HG02571 (cell line): ENCODE results near the gene PLPP4.

ENCODE experiments used
- ATAC-seq: cut with Tn5 transposase; IDR thresholded peaks from one replicate; pipeline ENCODE4 v1.9.1; 2021; ENCODE audit warnings: mild to moderate bottlenecking, moderate library complexity; ENCODE audit not compliant: unreplicated experiment

Gene PLPP4

DNA sequence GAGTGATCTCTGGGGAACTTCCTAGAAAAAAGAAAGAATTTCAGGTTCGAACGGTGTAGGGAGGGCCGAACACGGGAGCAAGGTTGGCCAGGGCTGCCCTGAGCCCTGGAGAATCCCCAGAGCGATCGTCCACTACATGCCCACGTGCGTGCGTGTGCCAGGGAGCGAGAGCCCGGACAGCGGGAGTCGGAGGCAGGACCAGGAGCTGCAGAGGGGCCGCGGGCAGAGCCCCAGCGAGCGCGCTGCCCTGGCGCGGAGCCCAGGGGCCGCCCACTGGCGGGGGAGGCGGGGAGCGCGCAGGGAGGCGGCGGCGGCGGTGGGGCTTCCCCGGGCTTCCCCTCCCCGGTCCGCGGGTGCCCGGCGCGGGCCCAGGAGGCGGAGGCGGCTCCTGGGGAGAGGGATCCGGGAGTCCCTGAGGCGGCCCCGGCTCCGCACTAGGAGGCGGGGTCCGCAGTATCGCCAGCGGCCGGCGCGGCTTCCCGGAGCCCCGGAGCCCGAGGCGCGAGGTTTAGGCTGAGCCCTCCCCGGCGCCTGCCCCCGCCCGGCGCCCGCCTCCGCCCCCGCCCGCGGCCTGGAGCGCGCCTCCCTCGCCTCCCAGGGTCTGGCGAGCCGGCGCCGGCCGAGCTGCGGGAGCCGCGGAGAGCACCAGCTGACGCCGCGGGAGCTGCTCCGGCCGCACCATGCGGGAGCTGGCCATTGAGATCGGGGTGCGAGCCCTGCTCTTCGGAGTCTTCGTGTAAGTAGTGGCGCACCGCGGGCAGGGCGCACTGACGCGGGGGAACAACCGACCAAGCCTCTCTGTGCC, at the start of gene PLPP4:
Gene PLPP4, plus strand, starts transcription at position 602 of the 805 bp plus-strand sequence. Its CDS starts 79 bp downstream, at position 681.
- no peak for ATAC-seq

DNA sequence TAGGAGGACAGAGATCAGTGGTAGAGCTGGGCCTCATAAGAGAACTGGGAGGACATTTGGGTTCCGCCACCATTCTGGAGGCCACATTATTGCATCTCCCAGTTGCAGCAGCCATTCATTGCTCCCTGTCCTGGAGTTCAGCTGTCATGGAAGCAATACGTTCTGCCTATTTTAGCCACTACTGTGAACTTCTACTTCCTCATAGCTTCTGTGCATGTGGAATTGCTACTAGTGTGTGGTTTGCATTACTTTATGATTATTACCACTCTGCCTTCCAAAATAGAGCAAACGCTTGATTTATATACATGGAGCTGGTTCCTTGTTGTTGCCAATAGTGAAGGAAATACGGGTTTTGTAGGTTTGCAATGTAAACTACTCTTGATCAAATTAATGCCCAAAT, 47.2 kb upstream of the PLPP4 start:
- no peak for ATAC-seq

DNA sequence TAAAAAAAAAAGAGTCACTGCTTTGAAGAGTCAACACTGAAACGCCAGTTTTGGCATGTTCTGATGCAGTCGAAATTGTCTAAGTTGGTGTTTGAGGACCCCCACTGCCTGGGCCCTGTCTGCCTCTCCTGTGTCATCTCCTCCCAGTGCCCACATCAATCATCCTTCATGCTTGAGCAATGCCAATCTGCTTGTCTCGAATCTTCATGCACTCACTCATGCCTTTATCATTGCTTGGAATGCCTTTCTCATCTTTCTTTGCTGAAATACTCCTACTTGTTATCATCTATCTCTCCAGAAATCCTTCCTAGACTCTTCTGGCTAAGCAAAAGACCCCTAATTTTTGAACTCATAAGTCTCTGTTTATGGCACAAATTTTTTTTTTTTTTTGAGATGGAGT, 42.1 kb upstream of the PLPP4 start:
- ATAC-seq, result no peak

DNA sequence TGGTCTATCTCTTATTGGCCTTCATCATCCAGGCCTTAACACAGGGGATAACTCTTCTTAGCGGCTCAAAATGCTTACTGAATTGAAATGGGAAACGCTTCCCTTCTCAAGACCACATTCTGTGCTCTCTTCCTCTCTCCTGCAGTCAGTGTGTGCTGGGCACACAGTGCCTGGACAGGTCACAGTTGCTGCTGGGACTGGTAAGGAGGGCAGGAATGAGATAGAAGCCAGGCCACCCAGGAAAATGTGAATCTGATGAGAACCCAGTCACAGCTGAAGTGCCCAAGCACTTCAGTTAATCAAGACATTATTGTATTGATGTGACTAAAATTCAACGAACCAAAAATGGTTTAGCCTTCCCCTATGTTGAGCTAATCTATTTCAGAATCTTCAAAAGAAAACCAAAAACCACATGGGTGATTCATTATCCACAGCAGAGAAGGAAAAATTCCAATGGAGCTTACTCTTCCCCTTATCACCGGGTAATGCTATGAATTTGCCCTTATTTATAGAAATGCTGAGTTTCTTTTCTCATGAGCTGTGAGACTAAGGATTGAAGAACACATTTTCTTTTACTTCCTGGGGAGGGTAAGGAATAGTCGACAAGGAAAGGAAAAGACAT, 41.2 kb upstream of the PLPP4 start:
- ATAC-seq, result no peak

DNA sequence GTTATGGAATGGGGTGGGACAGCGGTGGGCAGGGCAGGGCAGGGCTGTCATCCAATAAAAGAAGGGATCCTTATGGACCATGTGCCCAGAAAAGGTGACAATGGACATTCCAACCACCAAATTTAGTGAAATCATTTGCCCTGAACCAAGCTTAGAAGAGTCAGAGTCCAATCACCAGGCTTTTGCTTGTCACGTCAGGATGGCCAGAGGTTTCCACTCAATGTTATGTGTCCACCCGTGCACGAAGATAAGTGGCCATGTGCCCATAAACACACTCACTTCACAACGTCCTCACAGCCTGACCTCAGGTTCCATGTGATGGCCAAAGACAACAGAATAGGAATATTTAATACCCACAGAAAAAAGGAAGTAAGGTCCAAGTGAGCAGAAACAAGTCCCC, 36.6 kb upstream of the PLPP4 start:
- ATAC-seq, result no peak

DNA sequence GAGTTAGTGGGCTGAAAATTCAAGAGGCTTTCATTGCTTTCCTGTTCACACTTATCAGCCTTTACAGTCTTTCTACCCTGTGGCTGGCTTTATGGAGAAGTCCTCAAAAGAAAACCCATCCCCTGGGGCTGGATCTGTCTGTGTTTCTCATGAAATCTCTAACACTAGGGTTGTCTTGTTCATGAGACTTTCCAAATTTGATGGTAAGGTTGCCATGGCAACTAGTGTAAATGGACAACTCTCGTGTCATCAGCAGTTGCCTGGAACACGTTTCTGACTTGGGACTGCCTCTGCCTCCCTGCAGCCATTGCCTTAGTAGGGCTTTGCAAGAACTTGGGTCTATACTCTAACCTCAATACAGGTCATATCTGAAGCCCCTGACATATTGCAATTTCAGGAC, 35.8 kb upstream of the PLPP4 start:
- ATAC-seq, result no peak

DNA sequence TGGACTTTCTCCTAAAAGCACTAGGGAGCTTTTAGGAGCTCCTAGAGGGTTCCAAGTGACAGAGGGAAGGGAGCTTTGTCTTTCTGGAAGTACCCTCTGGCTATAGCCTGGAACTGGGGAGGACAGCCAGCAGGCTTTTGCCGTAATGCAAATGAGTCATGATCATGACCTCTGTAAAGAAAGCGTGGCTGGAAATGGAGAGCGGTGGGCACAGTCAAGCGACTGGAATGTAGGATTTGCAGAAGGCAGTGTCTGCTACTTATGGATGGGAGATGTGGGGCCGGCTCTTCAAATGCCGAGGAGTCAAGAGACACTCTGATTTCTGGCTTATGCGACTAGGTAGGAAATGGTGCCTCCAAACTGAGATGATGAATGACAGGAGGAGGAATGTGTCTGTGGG, 34.6 kb upstream of the PLPP4 start:
- no peak for ATAC-seq

DNA sequence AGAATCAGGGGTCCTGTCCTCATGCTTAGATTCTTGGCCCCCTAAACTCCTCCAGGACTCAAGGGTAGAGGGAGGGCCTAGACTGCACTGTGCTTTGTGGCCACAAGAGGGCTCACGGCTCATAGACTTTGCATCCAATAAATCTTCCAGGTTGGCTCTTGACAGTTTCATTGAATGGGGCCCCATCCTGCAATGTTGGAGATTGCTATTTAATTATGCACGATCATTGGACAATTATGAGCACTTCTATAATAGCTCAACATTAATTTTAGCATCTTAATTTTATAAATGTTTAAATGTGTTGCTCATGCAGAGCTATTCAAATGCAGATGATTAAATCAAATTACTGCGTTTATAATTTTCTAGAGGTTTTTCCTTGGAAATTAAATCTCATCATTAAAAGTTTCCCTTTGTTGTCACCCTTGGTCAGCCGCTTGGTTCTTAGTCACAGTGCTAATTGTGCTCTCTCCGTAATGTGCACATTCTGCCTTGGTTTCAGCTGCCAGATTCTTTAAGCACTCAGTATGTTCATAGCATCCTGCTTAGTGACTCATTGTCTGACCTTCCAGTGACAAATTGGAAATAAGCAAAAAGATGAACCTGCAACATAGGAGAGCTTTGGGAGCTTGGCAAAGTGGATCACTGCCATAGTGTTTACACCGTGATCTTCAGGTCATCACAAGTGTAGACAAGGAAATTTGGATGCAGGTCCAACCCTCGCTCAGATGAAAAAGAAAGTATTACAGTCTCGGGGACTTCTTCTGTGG, 33.4 kb upstream of the PLPP4 start:
- peak; percentile 66 for ATAC-seq

DNA sequence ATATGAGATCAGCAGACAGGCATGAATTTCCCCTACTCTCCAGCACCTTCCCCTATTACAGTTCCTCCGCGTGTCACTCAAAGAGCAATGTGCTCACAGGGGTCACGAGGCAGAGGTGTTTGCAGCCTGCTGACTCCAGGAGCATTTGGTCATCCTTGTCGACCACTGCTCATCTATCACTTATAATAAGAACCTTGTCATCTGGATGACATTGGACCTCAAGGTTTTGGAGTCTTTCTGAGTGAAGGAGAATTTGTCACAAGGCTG, 32.9 kb upstream of the PLPP4 start:
- no peak for ATAC-seq

DNA sequence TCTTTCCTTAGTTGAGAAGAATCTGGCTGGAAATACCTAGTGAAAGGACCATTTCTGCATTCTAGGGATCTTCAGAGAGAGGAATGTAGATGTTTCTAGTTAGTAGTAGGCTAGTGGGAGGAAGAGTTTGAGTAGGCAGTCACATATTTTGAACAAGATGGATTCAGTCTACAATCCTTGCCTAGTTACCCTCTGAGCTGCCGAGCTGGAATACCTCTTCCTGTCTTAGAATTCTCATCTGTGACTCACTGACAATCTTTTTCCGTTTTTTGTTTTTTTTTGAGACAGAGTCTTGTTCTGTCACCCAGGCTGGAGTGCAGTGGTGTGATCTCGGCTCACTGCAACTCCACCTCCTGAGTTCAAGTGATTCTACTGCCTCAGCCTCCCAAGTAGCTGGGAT, 30.7 kb upstream of the PLPP4 start:
- ATAC-seq, result no peak

DNA sequence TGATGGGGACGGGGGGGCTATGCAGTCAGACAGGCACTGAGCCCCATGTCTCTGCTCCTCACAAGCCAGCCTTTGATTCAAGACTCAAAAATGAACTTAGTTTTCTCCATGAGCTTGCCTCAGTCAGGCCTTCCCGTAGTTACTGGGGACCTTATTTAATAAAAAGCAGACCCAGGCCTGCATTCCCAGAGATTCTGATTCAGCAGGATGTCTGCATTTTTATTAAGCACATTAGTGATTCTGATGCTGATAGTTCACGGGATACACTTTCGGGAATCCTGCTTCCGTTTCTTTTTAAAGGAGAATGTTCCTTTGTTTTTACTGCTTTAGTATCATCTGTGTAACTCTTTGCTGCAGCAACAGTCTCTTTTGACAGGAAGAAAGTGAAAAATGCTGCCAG, 28.3 kb upstream of the PLPP4 start:
- ATAC-seq, result no peak

DNA sequence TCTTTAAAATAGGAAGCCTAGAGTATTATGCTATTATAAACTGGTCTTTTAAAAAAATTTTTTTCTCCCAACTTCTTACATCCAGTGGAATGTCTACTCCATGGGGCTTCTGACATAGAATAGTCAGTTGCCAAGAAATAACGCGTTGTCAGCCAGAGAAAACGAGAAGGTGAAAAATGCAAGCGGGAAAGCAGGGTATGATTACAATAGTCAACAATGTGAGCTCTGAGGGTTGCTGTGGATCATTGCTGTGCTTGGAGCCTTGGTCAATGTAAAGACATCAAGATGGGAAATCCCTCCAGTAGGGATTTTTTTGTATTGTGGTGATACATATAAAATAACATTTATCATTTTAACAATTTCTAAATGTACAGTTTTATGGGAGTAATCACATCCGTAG, 27.6 kb upstream of the PLPP4 start:
- no peak for ATAC-seq

DNA sequence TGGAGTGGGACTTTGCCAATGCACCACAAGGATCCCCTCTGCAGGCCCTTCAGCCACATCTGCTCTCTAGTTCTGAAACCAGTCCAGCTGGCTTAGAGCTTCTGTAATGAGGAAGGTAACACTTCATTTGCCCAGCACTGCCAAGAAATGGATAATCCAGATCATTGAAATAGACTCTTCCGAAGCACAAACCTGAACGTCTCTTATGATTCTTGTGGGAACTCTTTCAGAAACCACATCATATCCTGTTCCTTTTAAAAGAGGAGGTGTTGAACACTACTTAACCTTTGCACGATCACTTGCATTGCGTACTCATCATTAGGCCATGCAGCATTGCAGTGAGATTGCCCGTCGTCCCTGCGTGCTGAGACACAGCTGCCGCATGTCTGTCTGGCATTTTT, 25.8 kb upstream of the PLPP4 start:
- ATAC-seq, result no peak

DNA sequence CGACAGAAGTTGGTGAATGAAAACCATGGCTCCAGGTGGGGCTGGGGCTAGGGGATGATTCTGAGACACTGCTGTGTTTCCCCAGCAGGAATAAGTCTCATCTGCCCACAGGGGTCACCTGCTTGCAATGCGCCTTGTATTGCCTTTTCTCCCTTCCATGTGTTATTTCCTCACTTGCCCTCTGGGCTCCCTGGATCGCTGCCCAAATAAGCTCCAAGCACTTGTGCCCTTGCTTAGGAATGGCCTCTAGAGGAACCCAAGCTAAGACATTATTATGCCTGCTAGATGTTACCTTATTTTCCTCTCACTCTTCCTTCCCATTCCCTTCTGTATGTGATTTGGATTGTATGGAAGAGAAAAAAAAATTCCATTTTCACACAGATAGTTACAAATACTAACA, 24.8 kb upstream of the PLPP4 start:
- no peak for ATAC-seq

DNA sequence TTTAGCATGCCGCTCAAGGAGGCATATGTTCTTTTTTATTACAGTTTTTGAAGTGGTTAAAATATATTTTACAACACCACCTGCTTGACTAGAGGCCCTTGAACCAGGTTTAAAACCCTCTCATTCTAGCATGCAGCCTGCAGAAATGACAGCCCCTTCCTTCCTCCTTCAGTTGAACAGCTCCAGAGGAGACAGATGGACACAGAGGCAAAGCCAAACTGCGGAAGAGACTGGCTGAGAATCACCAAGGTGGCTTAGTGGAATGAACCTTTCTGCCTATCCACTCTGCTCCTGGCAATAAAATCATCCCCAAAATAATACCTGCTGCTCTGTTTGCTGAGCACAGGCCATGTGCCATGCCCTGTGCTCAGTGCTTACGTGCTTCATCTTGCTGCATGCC, 23.9 kb upstream of the PLPP4 start:
- ATAC-seq, result no peak

DNA sequence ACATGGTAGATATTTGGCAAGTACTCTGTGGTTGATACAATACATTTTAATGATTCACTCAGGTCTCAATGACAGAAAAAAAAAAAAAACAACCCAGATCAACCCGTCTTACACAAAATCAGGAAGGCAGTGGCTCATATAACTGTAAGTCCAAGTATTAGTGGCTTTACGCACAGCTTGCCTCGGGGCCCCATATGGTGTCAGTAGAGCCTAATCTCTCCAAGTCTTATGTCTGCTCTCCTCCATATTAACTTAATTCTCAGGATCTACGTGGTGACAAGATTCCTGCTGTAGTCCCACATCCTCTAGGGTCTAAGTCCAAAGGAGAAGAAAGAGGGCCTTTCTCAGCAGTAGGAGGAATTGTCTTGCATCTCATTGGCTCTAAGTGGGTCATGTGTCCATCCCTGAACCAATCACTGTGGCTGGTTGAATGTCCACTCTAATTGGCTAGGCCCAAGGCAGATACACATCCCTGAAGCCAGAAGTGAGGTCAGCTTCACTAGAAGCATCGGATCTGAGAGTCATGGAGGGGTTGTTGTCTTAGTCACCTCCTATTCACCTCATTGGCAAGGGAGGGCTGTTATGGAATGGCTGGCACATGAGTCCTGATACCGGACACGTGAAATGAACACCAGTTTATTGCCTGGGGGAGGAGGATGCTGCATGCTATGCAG, 20.5 kb upstream of the PLPP4 start:
- no peak for ATAC-seq

DNA sequence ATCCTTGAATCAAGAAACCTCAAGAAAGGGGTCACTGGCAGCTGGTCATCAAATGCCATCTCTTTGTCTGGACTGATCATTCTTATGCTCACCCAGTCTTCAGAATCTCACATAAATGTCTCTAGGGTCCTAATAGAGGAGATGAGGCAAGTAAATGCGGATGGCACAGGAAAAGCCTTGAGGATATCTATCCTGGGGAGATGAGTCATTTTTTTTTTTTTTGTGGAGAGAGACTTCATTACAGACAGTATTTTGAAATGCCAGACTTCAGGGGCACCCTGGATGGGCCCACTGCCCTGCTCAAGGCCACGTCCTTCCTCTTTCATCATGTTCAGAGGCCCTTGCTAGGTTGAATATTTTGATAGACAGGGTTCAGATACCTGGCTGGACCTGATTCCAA, 19.5 kb upstream of the PLPP4 start:
- no peak for ATAC-seq

DNA sequence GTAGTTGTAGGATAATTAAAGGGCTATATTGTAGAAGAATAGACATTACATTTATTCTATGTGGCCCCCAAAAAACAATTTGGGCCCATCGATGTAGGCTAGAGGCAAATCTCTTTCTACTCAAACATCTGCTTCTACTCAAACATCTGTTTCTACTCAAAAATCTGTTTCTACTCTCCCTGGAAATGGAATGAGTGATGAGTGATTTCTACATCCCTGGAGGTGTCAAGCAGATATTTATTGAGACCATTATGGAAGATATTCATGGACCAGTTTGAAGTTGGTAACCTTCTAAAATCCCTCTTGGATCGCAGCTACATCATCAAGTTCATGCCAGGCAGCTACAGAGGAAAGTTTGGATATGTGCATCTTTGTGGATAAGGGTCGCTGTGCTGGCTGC, 5.1 kb upstream of the PLPP4 start:
- ATAC-seq, result no peak

DNA sequence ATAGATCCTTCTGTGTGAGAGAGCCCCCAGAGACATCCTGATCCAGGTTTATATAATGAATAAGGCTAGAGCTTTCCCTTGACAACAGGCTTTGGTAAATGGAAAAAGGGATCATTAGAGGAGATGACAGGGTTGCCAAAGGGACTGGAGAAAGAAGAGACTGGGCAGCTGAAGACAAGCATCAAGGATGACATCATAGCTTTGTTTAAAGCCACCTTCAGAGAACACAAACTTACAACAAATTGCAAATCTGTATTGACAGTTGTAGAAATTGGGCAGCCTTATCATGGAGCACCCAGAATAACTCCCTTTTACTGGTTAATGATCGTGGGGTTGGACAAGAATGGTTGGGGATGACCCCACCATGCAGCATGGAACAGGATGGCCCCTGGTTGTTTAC, 3.7 kb upstream of the PLPP4 start:
- no peak for ATAC-seq

DNA sequence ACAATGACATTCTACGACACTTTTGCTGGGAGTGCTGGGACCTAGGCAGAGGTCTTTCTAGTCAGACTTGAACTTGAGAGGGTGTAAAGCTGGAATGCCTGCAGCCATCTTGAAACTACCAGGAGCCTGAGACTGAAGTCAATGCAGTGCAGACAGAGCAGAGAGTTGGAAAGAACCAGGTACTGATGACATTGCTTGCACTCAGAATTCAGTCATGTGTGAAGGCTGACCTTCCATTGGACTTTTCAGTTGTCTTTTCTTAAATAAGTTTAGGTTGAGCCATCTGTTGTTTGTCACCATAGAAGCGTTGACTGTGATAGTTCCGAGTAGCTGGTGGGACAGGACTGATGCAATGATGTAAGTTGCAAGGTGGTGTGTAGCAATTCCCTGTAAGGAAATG, 3.1 kb upstream of the PLPP4 start:
- ATAC-seq, result no peak

DNA sequence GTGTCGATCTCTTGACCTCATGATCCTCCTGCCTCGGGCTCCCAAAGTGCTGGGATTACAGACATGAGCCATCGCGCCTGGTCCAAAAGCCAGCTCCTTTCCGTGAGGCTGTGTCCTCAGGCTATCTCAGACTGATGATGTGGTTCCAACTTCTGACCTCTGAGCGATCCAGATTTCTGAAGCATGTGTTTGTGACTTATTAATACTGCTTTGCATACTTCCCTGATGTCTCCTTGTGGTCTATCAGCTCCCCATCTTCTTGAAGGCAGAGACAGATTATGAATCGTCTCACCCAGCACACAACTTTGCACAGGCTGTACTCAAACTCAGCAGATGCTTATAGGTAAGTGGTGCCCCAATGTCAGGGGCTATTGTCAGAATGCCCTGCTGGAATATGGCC, 2.0 kb upstream of the PLPP4 start:
- no peak for ATAC-seq

DNA sequence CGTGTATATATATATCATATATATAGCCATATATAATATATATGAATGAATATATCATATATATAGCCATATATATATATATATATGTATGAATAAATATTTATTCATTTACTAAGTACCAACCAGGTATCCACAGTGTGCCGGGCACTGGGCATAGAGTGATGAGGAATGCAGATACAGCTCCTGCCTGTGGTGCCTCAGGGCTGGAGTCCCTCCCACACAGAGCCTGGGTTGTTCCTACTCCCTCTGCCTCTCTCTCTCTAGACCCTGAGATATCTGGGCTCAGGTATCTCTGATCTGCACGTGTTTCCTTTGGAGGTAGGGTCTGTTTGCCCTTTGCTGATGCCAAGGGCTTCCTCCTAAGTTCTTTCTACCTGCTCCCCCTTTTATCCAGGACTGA, 1.4 kb upstream of the PLPP4 start:
- no peak for ATAC-seq
